Esophagus squamous epithelium (tissue), 4 donors: Measurements from ENCODE around the gene THOC3.

Source experiments
- CTCF ChIP-seq, 6 experiments: fragments of 450-650 bp in 4 of 6; fragments of 200-600 bp in 2 of 6; sonication (generic) in 2 of 6; IDR thresholded peaks; one replicate each; pipeline ENCODE4 v1.5.1; 2016 to 2019; ENCODE audit warnings: antibody characterized with exemption in 6 of 6, mild to moderate bottlenecking in 4 of 6, moderate library complexity in 4 of 6
- POLR2A ChIP-seq, 4 donors: fragments of 450-650 bp; IDR thresholded peaks; one replicate each; pipeline ENCODE4 v1.6.1; 2017; ENCODE audit warnings: antibody characterized with exemption in 4 of 4, mild to moderate bottlenecking in 4 of 4, moderate library complexity in 3 of 4

GRCh38 chr5:175921061-175921730 lies 46.9 kb downstream of the THOC3 start:
- no peak for TF ChIP-seq CTCF (IDR thresholded peaks at IDR 0.05)
- no peak for TF ChIP-seq POLR2A (IDR thresholded peaks at IDR 0.05)
